Parathyroid adenoma (tissue), 2 donors: ENCODE measurements around the gene NAALADL2.

Experiments used
- H2AFZ ChIP-seq: fragments of 300-600 bp; sonication (generic); one replicate; pipeline ENCODE4 v1.7.0; 2017; ENCODE audit warnings: antibody characterized with exemption, mild to moderate bottlenecking
- H3K27ac ChIP-seq: fragments of 300-600 bp; sonication (generic); one replicate; pipeline ENCODE4 v1.7.0; 2017
- H3K27me3 ChIP-seq: fragments of 300-600 bp; sonication (generic); one replicate; pipeline ENCODE4 v1.7.0; 2017; ENCODE audit warnings: low read length; ENCODE audit not compliant: control insufficient read depth, insufficient read depth
- H3K36me3 ChIP-seq: fragments of 300-600 bp; sonication (generic); one replicate; pipeline ENCODE4 v1.7.0; 2017; ENCODE audit warnings: low read length; ENCODE audit not compliant: control insufficient read depth, insufficient read depth
- H3K4me1 ChIP-seq: fragments of 300-600 bp; sonication (generic); one replicate; pipeline ENCODE4 v1.7.0; 2017; ENCODE audit warnings: control low read depth
- H3K4me2 ChIP-seq: fragments of 300-600 bp; sonication (generic); one replicate; pipeline ENCODE4 v1.7.0; 2017; ENCODE audit warnings: low read length
- H3K4me3 ChIP-seq: fragments of 300-600 bp; sonication (generic); one replicate; pipeline ENCODE4 v1.7.0; 2017; ENCODE audit warnings: low read depth, low read length
- H3K79me2 ChIP-seq: fragments of 300-600 bp; sonication (generic); one replicate; pipeline ENCODE4 v1.7.0; 2017; ENCODE audit warnings: control low read depth
- H3K9ac ChIP-seq: fragments of 300-600 bp; sonication (generic); one replicate; pipeline ENCODE4 v1.7.0; 2017; ENCODE audit warnings: mild to moderate bottlenecking
- H3K9me3 ChIP-seq: fragments of 300-600 bp; sonication (generic); one replicate; pipeline ENCODE4 v1.7.0; 2017; ENCODE audit warnings: low read length; ENCODE audit not compliant: control insufficient read depth
- TF ChIP-seq, protein P1 (sequence below): fragments of 300-600 bp; sonication (generic); IDR thresholded peaks from one replicate; pipeline ENCODE4 v1.7.0; 2017; ENCODE audit warnings: antibody characterized with exemption, mild to moderate bottlenecking
- donor health status: primary hyperparathyroidism.

The NAALADL2 gene

GRCh38 chr3:175068587-175068986 is 209.5 kb downstream of the NAALADL2 start:
- H3K27me3 ChIP-seq, result no peaks in the 10 kb centered on the region
- no peak overlapping the region for H3K4me2 ChIP-seq
- H3K4me3 ChIP-seq, result no peak overlapping the region
- TF ChIP-seq, protein P1, sequence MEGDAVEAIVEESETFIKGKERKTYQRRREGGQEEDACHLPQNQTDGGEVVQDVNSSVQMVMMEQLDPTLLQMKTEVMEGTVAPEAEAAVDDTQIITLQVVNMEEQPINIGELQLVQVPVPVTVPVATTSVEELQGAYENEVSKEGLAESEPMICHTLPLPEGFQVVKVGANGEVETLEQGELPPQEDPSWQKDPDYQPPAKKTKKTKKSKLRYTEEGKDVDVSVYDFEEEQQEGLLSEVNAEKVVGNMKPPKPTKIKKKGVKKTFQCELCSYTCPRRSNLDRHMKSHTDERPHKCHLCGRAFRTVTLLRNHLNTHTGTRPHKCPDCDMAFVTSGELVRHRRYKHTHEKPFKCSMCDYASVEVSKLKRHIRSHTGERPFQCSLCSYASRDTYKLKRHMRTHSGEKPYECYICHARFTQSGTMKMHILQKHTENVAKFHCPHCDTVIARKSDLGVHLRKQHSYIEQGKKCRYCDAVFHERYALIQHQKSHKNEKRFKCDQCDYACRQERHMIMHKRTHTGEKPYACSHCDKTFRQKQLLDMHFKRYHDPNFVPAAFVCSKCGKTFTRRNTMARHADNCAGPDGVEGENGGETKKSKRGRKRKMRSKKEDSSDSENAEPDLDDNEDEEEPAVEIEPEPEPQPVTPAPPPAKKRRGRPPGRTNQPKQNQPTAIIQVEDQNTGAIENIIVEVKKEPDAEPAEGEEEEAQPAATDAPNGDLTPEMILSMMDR, result no peak
- no peak overlapping the region for H3K9ac ChIP-seq
- H3K4me1 ChIP-seq, result no peaks in the 10 kb centered on the region
- H3K27ac ChIP-seq, result no peak overlapping the region
- H3K36me3 ChIP-seq, result no peaks in the 10 kb centered on the region
- no peak overlapping the region for H2AFZ ChIP-seq
- H3K9me3 ChIP-seq, result no peaks in the 10 kb centered on the region
- no peaks in the 10 kb centered on the region for H3K79me2 ChIP-seq

DNA sequence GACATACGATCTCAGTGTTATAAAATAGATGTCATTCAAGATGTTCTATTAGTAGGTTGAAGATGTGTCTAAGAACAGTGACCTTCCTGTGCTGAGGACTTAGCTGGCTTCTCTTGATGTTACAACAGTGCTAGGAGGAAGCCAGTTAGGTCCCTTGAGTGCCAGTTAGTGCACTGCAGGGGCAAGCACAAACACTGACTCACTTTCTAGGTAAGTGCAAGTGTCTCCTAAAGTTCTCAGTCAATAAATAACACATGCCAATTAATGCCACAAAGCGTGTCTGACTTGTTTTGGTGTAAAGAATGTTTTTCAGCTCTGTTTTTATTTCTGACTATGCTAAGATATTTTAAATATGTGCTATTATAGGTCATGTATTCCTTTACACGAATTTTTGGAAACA is 211.8 kb downstream of the NAALADL2 start:
- Histone ChIP-seq H3K9ac (no peak overlapping the region), H2AFZ (no peak overlapping the region), H3K4me1 (no peaks in the 10 kb centered on the region), H3K27me3 (no peaks in the 10 kb centered on the region), H3K36me3 (no peaks in the 10 kb centered on the region), H3K4me2 (no peak overlapping the region), H3K9me3 (no peaks in the 10 kb centered on the region), H3K4me3 (no peak overlapping the region), H3K27ac (no peak overlapping the region), H3K79me2 (no peaks in the 10 kb centered on the region)
- TF ChIP-seq, protein P1, result no peak

DNA sequence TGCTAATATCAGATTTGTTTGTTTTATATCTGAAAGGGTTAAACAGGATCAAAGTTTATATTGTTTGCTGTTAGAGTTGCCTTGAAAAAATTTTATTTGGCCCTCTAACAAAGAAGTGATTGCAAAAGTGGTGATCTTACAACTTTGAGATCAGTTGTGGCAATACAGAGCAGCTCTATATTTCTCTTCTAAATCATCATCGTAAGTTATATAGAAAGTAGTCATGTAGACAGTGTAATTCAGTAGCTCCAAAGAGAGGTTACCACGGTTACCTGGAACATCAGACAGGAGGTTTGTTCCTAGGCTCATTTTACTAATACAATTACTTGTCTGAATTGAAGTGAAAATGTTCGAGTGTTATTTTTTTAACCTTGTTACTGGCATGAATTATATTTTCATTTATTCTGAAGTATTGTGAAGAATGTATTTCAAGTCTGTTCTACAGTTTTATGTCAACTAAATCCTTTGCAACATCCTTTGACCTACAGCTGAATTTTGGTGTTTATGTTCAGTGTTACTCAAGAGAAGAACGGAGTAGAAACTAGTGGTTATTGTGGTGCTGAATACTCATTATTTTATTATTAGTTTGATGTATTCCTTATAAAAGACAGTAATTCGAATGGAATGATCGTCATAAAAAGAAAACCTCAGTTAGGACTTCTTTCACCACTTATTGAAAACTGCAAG is 214.2 kb downstream of the NAALADL2 start:
- TF ChIP-seq, protein P1, result no peak
- H2AFZ ChIP-seq, result no peak overlapping the region

DNA sequence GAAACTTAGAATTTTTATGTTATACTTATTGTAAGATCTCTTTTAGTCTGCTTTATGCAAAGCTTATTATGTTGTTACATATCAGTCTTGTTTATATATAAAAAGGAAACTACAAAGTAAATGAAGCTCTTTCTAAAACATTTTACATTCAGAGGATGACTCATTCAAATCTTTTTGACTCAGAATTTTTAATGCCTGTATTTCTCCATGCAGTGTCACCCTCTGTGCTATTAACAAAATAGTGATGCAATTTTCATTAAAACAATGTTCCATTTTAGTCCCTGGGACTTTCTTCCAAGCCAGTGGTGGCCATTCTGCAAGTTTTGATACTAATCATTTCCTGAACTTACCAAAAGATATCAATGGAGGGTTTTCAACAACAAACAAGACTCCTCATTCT is 216.1 kb downstream of the NAALADL2 start:
- no peak overlapping the region for H3K27ac ChIP-seq
- H3K4me2 ChIP-seq, result no peak overlapping the region
- H3K4me1 ChIP-seq, result no peaks in the 10 kb centered on the region
- no peaks in the 10 kb centered on the region for H3K9me3 ChIP-seq
- H3K9ac ChIP-seq, result no peak overlapping the region
- H3K27me3 ChIP-seq, result no peaks in the 10 kb centered on the region
- H3K36me3 ChIP-seq, result no peaks in the 10 kb centered on the region
- no peaks in the 10 kb centered on the region for H3K79me2 ChIP-seq
- no peak overlapping the region for H2AFZ ChIP-seq
- TF ChIP-seq, protein P1, result no peak
- H3K4me3 ChIP-seq, result no peak overlapping the region

More for the DNA sequence above, 214.2 kb downstream of the NAALADL2 start:
- no peaks in the 10 kb centered on the region for H3K9me3 ChIP-seq
- no peak overlapping the region for H3K4me3 ChIP-seq
- no peak overlapping the region for H3K27ac ChIP-seq
- no peaks in the 10 kb centered on the region for H3K79me2 ChIP-seq
- no peaks in the 10 kb centered on the region for H3K4me1 ChIP-seq
- no peaks in the 10 kb centered on the region for H3K36me3 ChIP-seq
- no peaks in the 10 kb centered on the region for H3K27me3 ChIP-seq
- no peak overlapping the region for H3K9ac ChIP-seq
- H3K4me2 ChIP-seq, result no peak overlapping the region

DNA sequence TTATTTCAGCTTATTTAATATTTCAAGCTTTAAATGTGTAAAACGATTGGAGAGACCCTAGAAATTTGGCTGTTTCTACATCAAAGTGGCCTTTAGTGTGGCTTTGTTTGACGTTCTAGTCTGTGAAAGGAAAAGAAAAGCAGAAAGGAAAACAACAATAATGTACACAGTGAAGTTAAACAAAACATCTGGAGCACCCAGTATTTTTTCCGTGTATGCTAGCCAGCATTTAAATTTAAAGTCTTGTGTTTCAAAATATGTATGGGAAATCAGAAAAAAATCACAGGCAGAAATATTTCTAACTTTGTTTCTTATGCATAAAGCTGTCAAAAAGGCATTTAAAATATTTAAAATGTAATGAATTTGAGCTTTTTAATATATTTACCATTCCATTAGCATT is 218.1 kb downstream of the NAALADL2 start:
- TF ChIP-seq, protein P1, result no peak
- Histone ChIP-seq H3K27me3 (no peaks in the 10 kb centered on the region), H3K79me2 (no peaks in the 10 kb centered on the region)

More for the DNA sequence above, 218.1 kb downstream of the NAALADL2 start:
- H3K27ac ChIP-seq, result no peak overlapping the region
- H3K9me3 ChIP-seq, result no peaks in the 10 kb centered on the region
- no peak overlapping the region for H3K4me3 ChIP-seq
- H3K4me2 ChIP-seq, result no peak overlapping the region
- no peaks in the 10 kb centered on the region for H3K4me1 ChIP-seq
- no peaks in the 10 kb centered on the region for H3K36me3 ChIP-seq
- H2AFZ ChIP-seq, result no peak overlapping the region
- H3K9ac ChIP-seq, result no peak overlapping the region
